ENCODE measurements around the gene IL6R.

DNA sequence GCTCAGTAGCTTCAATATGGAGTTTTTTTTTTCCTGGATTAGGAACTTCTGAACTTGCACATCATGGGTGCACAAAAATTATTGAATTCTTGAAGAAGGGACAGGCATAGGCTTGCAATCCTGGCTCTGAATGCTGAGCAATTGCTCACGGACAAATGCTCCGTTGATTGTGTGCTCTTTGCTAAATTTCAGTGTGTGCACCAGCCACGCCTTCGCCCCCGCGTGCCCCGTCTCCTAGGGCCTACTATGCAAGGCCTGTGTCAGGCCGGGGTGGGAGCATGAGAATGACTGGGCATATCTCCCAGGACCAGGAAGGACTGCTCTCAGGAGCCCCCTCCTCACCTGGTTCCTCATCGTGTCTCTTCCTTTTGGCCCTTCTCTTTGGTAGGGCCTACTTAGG lies 17.4 kb downstream of the IL6R start:
- TF ChIP-seq, protein P1, sequence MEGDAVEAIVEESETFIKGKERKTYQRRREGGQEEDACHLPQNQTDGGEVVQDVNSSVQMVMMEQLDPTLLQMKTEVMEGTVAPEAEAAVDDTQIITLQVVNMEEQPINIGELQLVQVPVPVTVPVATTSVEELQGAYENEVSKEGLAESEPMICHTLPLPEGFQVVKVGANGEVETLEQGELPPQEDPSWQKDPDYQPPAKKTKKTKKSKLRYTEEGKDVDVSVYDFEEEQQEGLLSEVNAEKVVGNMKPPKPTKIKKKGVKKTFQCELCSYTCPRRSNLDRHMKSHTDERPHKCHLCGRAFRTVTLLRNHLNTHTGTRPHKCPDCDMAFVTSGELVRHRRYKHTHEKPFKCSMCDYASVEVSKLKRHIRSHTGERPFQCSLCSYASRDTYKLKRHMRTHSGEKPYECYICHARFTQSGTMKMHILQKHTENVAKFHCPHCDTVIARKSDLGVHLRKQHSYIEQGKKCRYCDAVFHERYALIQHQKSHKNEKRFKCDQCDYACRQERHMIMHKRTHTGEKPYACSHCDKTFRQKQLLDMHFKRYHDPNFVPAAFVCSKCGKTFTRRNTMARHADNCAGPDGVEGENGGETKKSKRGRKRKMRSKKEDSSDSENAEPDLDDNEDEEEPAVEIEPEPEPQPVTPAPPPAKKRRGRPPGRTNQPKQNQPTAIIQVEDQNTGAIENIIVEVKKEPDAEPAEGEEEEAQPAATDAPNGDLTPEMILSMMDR (conservative IDR thresholded peaks at IDR 0.05; ENCODE audit: low read depth, low read length): no peak
- TF ChIP-seq SMC3 (IDR thresholded peaks at IDR 0.05; ENCODE audit: low read depth, low read length) (no peak), BHLHE40 (IDR thresholded peaks at IDR 0.05; ENCODE audit: low read depth, low read length) (no peak), POLR2A (IDR thresholded peaks at IDR 0.05; ENCODE audit: low read depth, low read length) (no peak)

Measured in IMR-90 (cell line).